Endothelial cell of umbilical vein (primary cell): ENCODE measurements around the gene RGS12.

ENCODE experiments used
- EZH2 ChIP-seq: IDR thresholded peaks from 2 replicates; pipeline ENCODE4 v1.6.1; 2012; ENCODE audit warnings: borderline replicate concordance, low read depth, mild to moderate bottlenecking, moderate library complexity, low read length, inconsistent platforms; ENCODE audit not compliant: severe bottlenecking
- GATA2 ChIP-seq: IDR thresholded peaks from 2 replicates; pipeline ENCODE4 v1.7.0; 2011; ENCODE audit warnings: low read depth, mild to moderate bottlenecking, moderate library complexity, mixed read lengths, low read length; ENCODE audit not compliant: insufficient read length, insufficient read depth
- POLR2A ChIP-seq: IDR thresholded peaks from 2 replicates; pipeline ENCODE4 v1.6.1; 2012; ENCODE audit warnings: low read depth, mild to moderate bottlenecking, control low read depth, low read length
- TF ChIP-seq, protein P1 (sequence below), 2 donors: IDR thresholded peaks; 1 replicate in 1 of 2; 2 replicates in 1 of 2; pipeline ENCODE4 v1.5.1; 2011; ENCODE audit warnings: low read length in 2 of 2, mild to moderate bottlenecking in 2 of 2, moderate library complexity in 2 of 2, control low read depth in 1 of 2, inconsistent platforms in 1 of 2, low read depth in 1 of 2; ENCODE audit not compliant: insufficient read depth in 1 of 2; ENCODE audit errors: extremely low read depth in 1 of 2

DNA sequence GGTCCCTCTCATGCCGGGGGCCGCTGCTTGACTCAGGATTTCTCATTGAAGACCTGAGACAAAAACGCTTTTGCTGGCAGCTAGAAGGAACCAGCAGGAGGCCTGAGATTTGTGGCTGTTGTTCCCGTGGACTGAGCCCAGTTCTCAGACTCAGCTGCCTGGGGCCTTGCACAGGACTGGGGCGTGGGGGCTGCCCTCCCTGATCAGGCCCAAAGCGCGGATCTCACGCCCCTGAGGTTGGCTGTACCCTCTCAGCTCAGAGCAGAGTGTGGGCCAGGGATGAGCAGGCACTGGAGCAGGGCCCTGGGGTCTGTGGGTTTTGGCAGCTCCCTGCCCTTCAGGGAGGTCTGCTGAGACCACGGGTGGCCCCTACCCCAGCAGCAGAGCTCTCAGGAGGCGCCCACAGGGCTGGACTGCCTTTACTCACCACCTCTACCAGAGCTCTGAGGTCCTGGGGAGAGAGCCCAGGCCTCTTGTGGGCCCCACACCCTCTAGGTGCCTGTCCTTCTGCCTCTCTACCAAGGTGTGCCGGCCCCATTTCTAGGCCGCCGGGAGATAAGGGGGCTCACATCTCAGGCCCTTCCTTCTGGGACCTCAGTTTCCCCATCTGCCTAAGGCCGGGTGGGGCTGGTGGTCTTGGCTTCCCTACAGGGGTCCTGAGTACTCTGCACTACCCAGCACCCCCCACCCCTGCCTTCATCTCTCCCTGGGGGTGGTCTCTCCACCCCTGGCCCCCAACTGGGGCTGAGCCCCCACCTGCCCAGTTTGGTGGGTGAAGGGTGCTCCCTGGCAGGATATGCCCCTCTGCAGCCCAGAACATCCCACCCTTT is 38.3 kb upstream of the RGS12 start:
- TF ChIP-seq, protein P1, sequence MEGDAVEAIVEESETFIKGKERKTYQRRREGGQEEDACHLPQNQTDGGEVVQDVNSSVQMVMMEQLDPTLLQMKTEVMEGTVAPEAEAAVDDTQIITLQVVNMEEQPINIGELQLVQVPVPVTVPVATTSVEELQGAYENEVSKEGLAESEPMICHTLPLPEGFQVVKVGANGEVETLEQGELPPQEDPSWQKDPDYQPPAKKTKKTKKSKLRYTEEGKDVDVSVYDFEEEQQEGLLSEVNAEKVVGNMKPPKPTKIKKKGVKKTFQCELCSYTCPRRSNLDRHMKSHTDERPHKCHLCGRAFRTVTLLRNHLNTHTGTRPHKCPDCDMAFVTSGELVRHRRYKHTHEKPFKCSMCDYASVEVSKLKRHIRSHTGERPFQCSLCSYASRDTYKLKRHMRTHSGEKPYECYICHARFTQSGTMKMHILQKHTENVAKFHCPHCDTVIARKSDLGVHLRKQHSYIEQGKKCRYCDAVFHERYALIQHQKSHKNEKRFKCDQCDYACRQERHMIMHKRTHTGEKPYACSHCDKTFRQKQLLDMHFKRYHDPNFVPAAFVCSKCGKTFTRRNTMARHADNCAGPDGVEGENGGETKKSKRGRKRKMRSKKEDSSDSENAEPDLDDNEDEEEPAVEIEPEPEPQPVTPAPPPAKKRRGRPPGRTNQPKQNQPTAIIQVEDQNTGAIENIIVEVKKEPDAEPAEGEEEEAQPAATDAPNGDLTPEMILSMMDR (IDR thresholded peaks at IDR 0.05; ENCODE audit: extremely low read depth in 1 of 2, insufficient read depth in 1 of 2, low read depth in 1 of 2, low read length in 2 of 2): no peak
- no peak for TF ChIP-seq GATA2
- TF ChIP-seq POLR2A: no peak
- no peak for TF ChIP-seq EZH2
